GM12801 (cell line): ENCODE measurements around the gene HEMGN.

Experiments
- CTCF ChIP-seq: IDR thresholded peaks from one replicate; pipeline ENCODE4 v1.5.1; 2011; ENCODE audit warnings: control low read depth; ENCODE audit not compliant: insufficient read length; ENCODE audit errors: extremely low read depth

The HEMGN gene

GRCh38 chr9:97938081-97938644 is at the start of gene HEMGN:
HEMGN (minus strand) TSS chr9:97938172; CDS start chr9:97938136, 36 bp downstream.
- TF ChIP-seq CTCF: no peak

- TF ChIP-seq CTCF: no peak
Observed at GRCh38 chr9:97987487-97987886, 49.5 kb upstream of the HEMGN start.

- TF ChIP-seq CTCF: no peak
Observed at GRCh38 chr9:97985058-97985861, 47.3 kb upstream of the HEMGN start.

- no peak for TF ChIP-seq CTCF
Observed at GRCh38 chr9:97984188-97985057, 46.5 kb upstream of the HEMGN start.

- TF ChIP-seq CTCF: no peak
Observed at GRCh38 chr9:97983589-97984187, 45.7 kb upstream of the HEMGN start.

GRCh38 chr9:97982683-97983588 is 45.0 kb upstream of the HEMGN start, which contains the start of gene ANP32B:
ANP32B (plus strand) TSS chr9:97983341; CDS start chr9:97983556, 215 bp downstream.
- no peak for TF ChIP-seq CTCF
